ENCODE results near the gene SESTD1. TPM values are rescaled to one million over a fixed set of nuclear protein-coding genes. Genes with fewer than 3 reads are reported as not detected.
A peak's percentile ranks its signal among the peaks of the same experiment; 100 is the strongest.
"Not testable (repeated sequence)": the region's sequence is repeated elsewhere in the genome, so short reads cannot be mapped to it uniquely, and the experiment has no call there.

The SESTD1 gene
- total RNA-seq, 1 experiment from 2014 or later: 26.6 TPM

DNA sequence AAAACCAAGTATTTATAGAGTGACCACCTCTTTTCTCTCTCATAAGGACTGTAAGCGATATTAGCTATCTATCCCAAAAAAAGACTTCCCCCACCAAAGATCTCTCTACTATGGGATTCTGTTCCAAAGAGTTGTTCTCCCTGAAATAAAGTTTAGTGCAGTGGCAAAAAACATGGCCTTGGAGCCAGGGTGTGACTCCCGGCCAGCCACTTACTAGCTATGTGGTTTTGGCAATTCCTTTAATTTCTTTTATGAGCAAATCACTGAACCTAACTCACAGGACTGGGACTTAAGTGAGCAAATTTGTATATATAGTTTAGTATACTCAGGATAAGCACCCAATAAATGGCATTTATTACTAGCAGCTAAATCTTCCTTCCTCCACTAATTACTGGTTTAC lies 42.6 kb downstream of the SESTD1 start:
- H3K4me2 ChIP-seq (ENCODE audit: low read length): no peak overlapping the region
- no peaks in the 10 kb centered on the region; the same call in 1 of the 2 replicates for H3K79me2 ChIP-seq (ENCODE audit: insufficient read depth, low read length)
- no peak overlapping the region for H3K9ac ChIP-seq (ENCODE audit: low read length)
- CTCF ChIA-PET: interaction anchor here (1.0 kb wide), 2 partner anchors 9 to 189 kb away, joined by 3 to 4 read pairs; no protein-coding TSS in a partner anchor
- no peaks in the 10 kb centered on the region for H3K36me3 ChIP-seq (ENCODE audit: control insufficient read depth in 1 of 2, insufficient read depth in 2 of 2, low read length in 2 of 2)
- intact Hi-C loops (cut with micrococcal nuclease): no loop called here
- no peak for ATAC-seq
- DNase-seq (ENCODE audit: low read depth, low spot score): no peak
- no peaks in the 10 kb centered on the region for H4K20me1 ChIP-seq (ENCODE audit: insufficient read depth)
- H3K9me3 ChIP-seq (ENCODE audit: control insufficient read depth in 1 of 2, insufficient read depth in 1 of 2, low read depth in 1 of 2, low read length in 2 of 2): no peaks in the 10 kb centered on the region
- TF ChIP-seq SRF (IDR thresholded peaks at IDR 0.05; ENCODE audit: low read depth) (no peak), CEBPB (IDR thresholded peaks at IDR 0.05; ENCODE audit: low read depth) (no peak), SP1 (IDR thresholded peaks at IDR 0.05; ENCODE audit: low read depth) (no peak), ELF1 (IDR thresholded peaks at IDR 0.05; ENCODE audit: borderline replicate concordance, low read depth) (no peak)
- H3K9me2 ChIP-seq (ENCODE audit: insufficient read depth): no peaks in the 10 kb centered on the region
- POLR2A ChIA-PET: no interaction called here
- RAD21 ChIA-PET (ENCODE audit: low non-redundant PET in 1 of 2, low total read pairs in 2 of 2, uncharacterized antibody in 2 of 2, unreplicated experiment in 2 of 2): no interaction called here
- H3K27me3 ChIP-seq (ENCODE audit: insufficient read depth, low read length): no peaks in the 10 kb centered on the region
- peaks cover 8 to 10% of the 10 kb centered on the region in 2 experiments; a peak in 3 of 4 replicates for H3K4me1 ChIP-seq (ENCODE audit: control insufficient read depth in 1 of 2, insufficient read depth in 2 of 2, low read length in 2 of 2)
- no peak overlapping the region for H2AFZ ChIP-seq (ENCODE audit: low read depth, low read length, poor library complexity, severe bottlenecking)
- no TSS peak for BruUV-seq (replicated peaks)
- H3K27ac ChIP-seq (ENCODE audit: low read depth, low read length): no peak overlapping the region
- no peak overlapping the region for H3K4me3 ChIP-seq (replicated peaks in 1 of 2; ENCODE audit: low read depth in 1 of 2, low read length in 2 of 2)

DNA sequence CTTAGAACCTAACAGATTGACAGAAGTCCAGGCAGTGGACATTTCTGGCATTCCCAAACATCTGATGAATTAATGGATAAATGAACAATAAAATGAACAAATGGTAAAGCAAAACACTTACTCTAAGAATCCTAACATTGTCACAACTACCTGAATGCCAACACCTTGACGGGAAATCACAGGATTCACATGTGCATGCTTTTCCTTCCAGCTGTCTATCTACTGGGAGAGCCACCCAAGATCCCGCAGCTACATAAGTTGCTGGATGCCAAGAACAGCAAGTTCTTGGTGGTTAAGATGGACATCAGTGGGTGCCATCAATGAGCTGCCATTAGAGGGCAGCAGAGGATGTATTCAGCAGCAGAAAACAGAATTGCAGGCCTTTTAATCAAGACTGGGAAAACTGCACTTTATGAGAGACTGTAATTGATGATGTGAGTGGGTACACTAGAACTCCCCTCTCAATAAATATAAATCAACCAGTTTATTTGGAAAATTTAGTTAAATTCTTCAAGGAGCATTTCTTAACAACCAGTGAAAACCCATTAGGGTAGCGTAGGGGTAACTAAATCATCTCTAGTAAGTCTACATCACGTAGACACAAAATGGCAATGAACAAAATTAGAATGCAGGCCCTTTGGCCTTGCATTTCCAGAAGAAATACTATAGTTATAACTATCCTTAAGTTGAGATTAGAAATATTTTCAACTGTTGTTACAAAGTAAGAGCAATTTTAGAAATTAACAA lies 45.6 kb downstream of the SESTD1 start:
- ATAC-seq: peak; percentile 91
- Histone ChIP-seq H3K9ac (ENCODE audit: low read length) (no peak overlapping the region), H2AFZ (ENCODE audit: low read depth, low read length, poor library complexity, severe bottlenecking) (no peak overlapping the region), H3K27ac (ENCODE audit: low read depth, low read length) (no peak overlapping the region), H4K20me1 (ENCODE audit: insufficient read depth) (no peaks in the 10 kb centered on the region), H3K79me2 (ENCODE audit: insufficient read depth, low read length) (no peaks in the 10 kb centered on the region; the same call in 1 of the 2 replicates), H3K4me2 (ENCODE audit: low read length) (no peak overlapping the region), H3K4me3 (replicated peaks in 1 of 2; ENCODE audit: low read depth in 1 of 2, low read length in 2 of 2) (no peak overlapping the region), H3K9me2 (ENCODE audit: insufficient read depth) (no peaks in the 10 kb centered on the region), H3K9me3 (ENCODE audit: control insufficient read depth in 1 of 2, insufficient read depth in 1 of 2, low read depth in 1 of 2, low read length in 2 of 2) (no peaks in the 10 kb centered on the region), H3K36me3 (ENCODE audit: control insufficient read depth in 1 of 2, insufficient read depth in 2 of 2, low read length in 2 of 2) (no peaks in the 10 kb centered on the region), H3K4me1 (ENCODE audit: control insufficient read depth in 1 of 2, insufficient read depth in 2 of 2, low read length in 2 of 2) (peaks cover 0 to 3% of the 10 kb centered on the region in 2 experiments; a peak in 1 of 4 replicates), H3K27me3 (ENCODE audit: insufficient read depth, low read length) (no peaks in the 10 kb centered on the region)
- BruUV-seq (replicated peaks): no TSS peak
- RAD21 ChIA-PET (ENCODE audit: low non-redundant PET in 1 of 2, low total read pairs in 2 of 2, uncharacterized antibody in 2 of 2, unreplicated experiment in 2 of 2): no interaction called here
- CTCF ChIA-PET: interaction anchor here (0.7 to 1.2 kb wide), 15 partner anchors 9 to 227 kb away, joined by 3 to 7 read pairs (median 4); no protein-coding TSS in a partner anchor
- intact Hi-C loops (cut with micrococcal nuclease): loop anchor here (1.0 to 10.0 kb wide), 4 partner anchors 121 to 532 kb away; no protein-coding TSS in a partner anchor
- TF ChIP-seq RAD21 (IDR thresholded peaks at IDR 0.05; ENCODE audit: low read depth) (peak; percentile 91), POLR2A (IDR thresholded peaks at IDR 0.05; ENCODE audit: borderline replicate concordance, extremely low read depth, insufficient read depth, insufficient read length) (no peak)
- TF ChIP-seq, protein P1, sequence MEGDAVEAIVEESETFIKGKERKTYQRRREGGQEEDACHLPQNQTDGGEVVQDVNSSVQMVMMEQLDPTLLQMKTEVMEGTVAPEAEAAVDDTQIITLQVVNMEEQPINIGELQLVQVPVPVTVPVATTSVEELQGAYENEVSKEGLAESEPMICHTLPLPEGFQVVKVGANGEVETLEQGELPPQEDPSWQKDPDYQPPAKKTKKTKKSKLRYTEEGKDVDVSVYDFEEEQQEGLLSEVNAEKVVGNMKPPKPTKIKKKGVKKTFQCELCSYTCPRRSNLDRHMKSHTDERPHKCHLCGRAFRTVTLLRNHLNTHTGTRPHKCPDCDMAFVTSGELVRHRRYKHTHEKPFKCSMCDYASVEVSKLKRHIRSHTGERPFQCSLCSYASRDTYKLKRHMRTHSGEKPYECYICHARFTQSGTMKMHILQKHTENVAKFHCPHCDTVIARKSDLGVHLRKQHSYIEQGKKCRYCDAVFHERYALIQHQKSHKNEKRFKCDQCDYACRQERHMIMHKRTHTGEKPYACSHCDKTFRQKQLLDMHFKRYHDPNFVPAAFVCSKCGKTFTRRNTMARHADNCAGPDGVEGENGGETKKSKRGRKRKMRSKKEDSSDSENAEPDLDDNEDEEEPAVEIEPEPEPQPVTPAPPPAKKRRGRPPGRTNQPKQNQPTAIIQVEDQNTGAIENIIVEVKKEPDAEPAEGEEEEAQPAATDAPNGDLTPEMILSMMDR (IDR thresholded peaks at IDR 0.05 in 2 of 3, conservative IDR thresholded peaks at IDR 0.05 in 1 of 3; ENCODE audit: borderline replicate concordance in 1 of 3, insufficient read depth in 1 of 3, low read depth in 2 of 3, low read length in 2 of 3): peak; percentile 77 to 91 (median 90)
- peak; percentile 67 for DNase-seq (ENCODE audit: low read depth, low spot score)
- POLR2A ChIA-PET: no interaction called here

DNA sequence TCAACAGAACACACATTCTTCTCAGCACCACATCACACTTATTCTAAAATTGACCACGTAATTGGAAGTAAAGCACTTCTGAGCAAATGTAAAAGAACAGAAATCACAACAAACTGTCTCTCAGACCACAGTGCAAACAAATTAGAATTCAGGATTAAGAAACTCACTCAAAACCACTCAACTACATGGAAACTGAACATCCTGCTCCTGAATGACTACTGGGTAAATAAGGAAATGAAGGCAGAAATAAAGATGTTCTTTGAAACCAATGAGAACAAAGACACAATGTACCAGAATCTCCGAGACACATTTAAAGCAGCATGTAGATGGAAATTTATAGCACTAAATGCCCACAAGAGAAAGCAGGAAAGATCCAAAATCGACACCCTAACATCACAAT lies 50.0 kb downstream of the SESTD1 start:
- CTCF ChIA-PET; H3K27me3 ChIP-seq (ENCODE audit: insufficient read depth, low read length); H3K4me3 ChIP-seq (replicated peaks in 1 of 2; ENCODE audit: low read depth in 1 of 2, low read length in 2 of 2); H3K36me3 ChIP-seq (ENCODE audit: control insufficient read depth in 1 of 2, insufficient read depth in 2 of 2, low read length in 2 of 2); POLR2A ChIA-PET; H3K4me1 ChIP-seq (ENCODE audit: control insufficient read depth in 1 of 2, insufficient read depth in 2 of 2, low read length in 2 of 2); RAD21 ChIA-PET (ENCODE audit: low non-redundant PET in 1 of 2, low total read pairs in 2 of 2, uncharacterized antibody in 2 of 2, unreplicated experiment in 2 of 2); H2AFZ ChIP-seq (ENCODE audit: low read depth, low read length, poor library complexity, severe bottlenecking); H3K9me3 ChIP-seq (ENCODE audit: control insufficient read depth in 1 of 2, insufficient read depth in 1 of 2, low read depth in 1 of 2, low read length in 2 of 2); H3K27ac ChIP-seq (ENCODE audit: low read depth, low read length); H4K20me1 ChIP-seq (ENCODE audit: insufficient read depth); H3K79me2 ChIP-seq (ENCODE audit: insufficient read depth, low read length); H3K4me2 ChIP-seq (ENCODE audit: low read length); H3K9me2 ChIP-seq (ENCODE audit: insufficient read depth); ATAC-seq; BruUV-seq (replicated peaks); DNase-seq (ENCODE audit: low read depth, low spot score); H3K9ac ChIP-seq (ENCODE audit: low read length): not testable (repeated sequence)
- intact Hi-C loops (cut with micrococcal nuclease): loop anchor here (10.0 kb wide), 1 partner anchor 200 kb away; no protein-coding TSS in a partner anchor

Measured in HCT116 (cell line).